ENCODE results near the gene VWCE.

VWCE gene

GRCh38 chr11:61281581-61282250, 13.4 kb downstream of the VWCE start:
- peak; percentile 11 for DNase-seq

DNA sequence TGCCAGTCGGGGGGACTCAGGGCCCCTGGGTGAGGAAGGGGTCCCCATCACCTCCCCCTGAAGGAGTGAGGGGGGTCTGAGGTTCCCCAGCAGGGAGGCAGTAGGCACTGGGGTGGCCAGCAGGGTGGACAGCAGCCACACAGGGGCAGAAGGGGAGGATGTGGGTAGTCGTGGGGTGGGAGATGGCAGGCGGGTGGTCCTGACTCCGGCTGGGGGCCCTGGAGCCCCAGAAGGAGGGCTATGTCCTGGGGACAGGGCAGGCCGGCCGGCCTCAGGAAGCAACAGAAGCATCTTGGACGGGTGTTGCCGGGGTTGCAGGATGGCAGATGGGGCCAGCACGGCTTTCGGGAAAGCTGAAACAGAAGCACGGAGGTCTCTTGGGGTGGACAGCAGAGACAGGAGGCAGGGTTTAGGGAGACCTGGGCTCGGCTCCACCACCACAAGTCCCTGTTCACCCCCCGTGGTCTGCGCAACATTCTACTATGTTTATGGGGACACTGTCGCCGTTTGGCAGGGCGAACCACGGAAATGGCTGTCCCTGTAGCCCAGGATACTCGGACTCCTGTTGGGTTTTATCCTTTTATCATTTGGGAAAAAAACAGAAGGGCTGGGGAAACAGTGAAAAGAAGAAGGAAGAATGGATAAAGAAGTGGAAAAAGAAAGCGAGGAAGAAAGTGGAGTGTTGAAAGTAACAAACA, 14.1 kb downstream of the VWCE start:
- no peak for DNase-seq

DNA sequence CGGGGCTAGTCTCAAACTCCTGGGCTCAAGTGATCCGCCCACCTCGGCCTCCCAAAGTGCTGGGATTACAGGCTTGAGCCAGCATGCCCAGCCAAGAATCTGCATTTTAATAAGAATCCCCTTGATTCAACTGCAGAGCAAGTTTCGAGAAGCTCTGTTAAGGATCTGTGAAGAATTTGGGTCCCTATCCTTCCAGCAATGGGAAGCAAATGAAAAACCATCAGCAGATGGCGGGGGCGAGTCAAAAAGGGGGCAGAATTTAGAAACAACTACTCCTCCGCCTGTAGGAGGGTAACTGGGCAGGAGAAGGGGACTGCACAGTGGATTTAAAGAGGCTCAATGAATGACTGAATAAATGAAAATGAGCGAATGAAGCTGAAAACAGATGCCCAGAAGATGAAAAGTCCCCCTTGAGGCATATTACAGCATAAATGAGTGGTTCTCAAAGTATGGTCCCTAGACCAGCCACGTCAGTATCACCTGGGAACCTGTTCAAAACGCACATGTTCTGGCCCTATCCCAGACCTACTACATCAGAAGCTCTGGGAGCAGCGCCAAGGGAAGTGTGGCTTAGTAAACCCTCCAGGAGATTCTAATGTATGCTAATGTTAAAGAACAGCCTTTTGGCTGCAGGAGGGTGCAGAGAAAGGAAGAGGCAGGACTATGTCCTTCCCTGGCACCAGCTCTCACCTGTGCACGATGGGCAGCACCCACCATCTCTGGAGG, 15.0 kb downstream of the VWCE start:
- no peak for DNase-seq

GRCh38 chr11:61278001-61278470, 17.1 kb downstream of the VWCE start:
- DNase-seq = no peak

DNA sequence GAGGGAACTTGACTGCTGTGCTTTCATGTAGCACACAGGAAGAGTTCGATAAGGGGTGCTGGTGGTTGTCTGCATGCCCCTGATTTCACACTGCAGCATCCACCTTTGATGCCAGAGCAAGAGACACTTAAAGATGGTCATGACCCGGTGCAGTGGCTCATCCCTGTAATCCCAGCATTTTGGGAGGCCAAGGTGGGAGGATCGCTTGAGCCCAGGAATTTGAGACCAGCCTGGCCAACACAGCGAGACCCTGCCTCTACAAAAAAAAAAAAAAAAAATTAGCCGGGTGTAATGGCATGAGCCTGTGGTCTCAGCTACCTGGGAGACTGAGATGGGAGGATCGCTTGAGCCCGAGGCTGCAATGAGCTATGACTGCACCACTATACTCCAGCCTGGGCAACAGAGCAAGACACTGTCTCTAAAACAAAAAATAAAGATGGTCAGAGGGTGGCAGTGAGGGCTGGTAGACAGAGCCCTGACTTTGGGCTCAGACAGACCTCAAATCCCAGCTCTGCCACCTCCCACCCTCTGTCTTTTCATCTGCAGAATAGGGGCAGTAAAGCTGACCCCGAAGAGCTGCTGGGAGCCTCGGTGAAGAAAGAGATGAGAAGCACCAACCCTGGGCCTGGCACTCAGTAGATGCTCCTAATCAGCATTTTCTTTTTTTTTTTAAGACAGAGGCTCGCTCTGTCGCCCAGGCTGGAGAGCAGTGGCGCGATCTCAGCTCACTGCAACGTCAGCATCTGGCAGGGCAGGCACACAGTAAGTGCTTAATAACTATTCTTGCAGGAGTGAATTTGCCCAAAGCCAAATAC, 17.7 kb downstream of the VWCE start:
- no peak for DNase-seq

- no peak for DNase-seq
Observed at GRCh38 chr11:61275191-61275590, 19.9 kb downstream of the VWCE start.

- DNase-seq = no peak
Observed at GRCh38 chr11:61274084-61274483, 21.0 kb downstream of the VWCE start.

GRCh38 chr11:61273178-61274078, 21.7 kb downstream of the VWCE start:
- DNase-seq = no peak

DNA sequence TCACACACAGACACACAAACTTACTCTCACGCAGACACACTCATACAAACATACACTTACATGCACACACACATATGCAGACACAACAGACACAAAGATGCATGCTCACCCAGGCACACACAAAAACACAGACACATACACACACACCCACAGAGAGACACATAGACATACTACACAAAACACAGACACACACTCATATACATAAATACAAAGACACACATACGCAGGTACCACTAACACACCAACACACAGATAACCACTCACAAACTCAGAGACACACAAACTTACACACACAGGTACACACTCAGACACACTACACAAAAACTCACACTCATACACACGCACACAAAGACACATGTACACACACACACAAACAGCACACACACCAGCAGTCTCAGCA, 22.4 kb downstream of the VWCE start:
- DNase-seq = no peak

- DNase-seq = peak; percentile 63
Observed at GRCh38 chr11:61270354-61271076, 24.6 kb downstream of the VWCE start.

GRCh38 chr11:61268588-61269250, 26.4 kb downstream of the VWCE start:
- DNase-seq = no peak

GRCh38 chr11:61267437-61267841, 27.7 kb downstream of the VWCE start:
- DNase-seq = no peak

GRCh38 chr11:61266602-61267001, 28.5 kb downstream of the VWCE start:
- no peak for DNase-seq

DNA sequence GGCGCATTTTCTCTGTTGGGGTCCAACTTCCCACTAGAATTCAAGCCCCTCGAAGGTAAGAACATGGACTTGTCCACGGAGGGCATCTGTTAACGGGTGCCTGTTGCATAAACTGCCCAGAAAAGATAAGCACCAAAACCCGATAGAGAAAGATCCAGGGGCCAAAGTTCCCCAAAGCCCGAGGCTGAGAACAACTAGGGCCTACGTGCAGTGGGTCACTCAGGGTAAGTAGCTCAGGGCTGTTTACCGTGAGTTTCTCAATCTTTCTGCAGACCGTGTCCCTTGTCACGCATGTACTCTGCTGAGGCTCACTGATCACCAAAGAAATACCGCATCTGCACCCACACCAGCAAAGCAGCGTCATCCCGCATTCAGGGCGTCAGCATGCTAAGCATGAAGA, 29.8 kb downstream of the VWCE start:
- DNase-seq = no peak

DNA sequence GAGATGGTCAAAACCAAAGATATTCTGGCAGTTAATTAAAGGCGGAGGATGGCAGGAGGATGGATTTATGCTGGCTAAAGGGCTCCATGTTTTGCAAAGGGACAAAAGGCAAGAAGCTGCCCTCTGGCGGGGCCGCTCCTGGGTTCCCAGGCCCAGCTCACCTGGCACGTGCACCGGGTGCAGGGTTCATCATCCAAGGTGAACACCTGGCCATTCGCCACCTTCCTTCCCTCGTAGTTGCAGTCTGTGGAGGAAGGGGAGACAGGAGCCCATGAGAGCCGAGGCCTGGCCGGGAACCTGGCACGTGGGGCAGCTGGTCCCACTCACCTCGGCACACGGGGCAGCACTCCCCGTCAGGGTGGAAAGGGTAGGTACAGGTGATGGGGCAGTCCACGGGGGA, 30.3 kb downstream of the VWCE start:
- no peak for DNase-seq

- DNase-seq = no peak
Observed at GRCh38 chr11:61264371-61264770, 30.7 kb downstream of the VWCE start.

DNA sequence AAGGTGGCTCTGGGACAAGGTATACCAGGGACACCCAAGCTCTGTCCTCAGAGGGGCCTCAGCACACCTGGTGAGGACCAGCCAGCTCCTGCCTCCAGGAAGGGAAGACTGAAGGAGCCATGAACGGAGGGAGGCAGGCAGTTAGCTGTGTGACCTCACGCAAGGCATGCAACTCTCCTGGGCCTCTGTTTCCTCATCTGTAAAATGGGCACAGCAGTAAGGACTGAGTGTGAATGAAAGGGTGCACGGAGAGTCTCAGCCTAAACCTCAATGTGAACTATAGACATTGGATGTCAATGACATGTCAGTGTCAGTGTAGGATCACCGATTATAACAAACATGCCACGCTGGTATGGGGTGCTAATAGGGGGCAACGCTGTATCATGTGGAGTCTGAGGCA, 35.8 kb downstream of the VWCE start:
- no peak for DNase-seq

GRCh38 chr11:61258546-61258945, 36.6 kb downstream of the VWCE start:
- no peak for DNase-seq

DNA sequence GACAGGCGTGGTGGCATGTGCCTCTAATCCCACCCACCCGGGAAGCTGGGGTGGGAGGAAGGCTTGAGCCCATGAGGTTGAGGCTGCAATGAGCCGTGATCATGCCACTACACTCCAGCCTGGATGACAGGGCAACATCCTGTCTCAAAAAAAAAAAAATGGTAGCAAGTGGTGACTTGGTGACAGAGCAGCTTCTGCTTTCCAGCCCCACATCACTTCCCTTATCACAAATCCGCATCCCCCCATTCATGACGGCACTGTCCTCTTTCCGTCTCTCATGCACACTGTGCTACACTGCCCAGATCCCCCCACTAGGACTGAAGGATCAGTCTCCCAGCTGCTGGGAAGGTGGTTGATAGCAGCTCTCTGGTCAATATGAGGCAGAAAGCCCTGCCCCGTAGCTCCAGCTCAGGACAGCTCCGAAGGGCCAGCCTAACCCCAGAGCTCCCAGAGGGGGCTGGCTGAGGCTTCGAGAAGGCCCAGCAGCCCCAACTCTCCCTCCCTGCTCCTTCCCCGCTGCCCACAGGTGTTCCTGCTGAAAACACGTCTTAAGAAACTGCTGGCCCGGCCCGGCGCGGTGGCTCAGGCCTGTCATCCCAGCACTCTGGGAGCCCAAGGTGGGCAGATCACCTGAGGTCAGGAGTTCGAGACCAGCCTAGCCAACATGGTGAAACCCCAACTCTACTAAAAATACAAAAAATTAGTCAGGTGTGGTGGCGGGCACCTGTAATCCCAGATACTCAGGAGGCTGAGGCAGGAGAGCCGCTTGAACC, 38.2 kb downstream of the VWCE start:
- DNase-seq = peak; percentile 66

All from suppressor macrophage treated with lipopolysaccharide for 4 hours (primary cell).